ENCODE results near the gene KAT2A.

The KAT2A gene

GRCh38 chr17:42094375-42095069 lies 26.6 kb downstream of the KAT2A start:
- no peak for DNase-seq (ENCODE audit: low read depth in 2 of 2)

- no peak for DNase-seq (ENCODE audit: low read depth in 2 of 2)
These were observed 28.2 kb downstream of the KAT2A start for GRCh38 chr17:42092939-42093338.

- DNase-seq (ENCODE audit: low read depth in 2 of 2): no peak
These were observed 30.0 kb downstream of the KAT2A start for GRCh38 chr17:42090964-42091790.

- no peak for DNase-seq (ENCODE audit: low read depth in 2 of 2)
These were observed 32.4 kb downstream of the KAT2A start for GRCh38 chr17:42088736-42089135.

GRCh38 chr17:42087736-42088705 lies 33.1 kb downstream of the KAT2A start:
- no peak for DNase-seq (ENCODE audit: low read depth in 2 of 2)

GRCh38 chr17:42087042-42087701 lies 34.0 kb downstream of the KAT2A start:
- DNase-seq (ENCODE audit: low read depth in 2 of 2): no peak

- DNase-seq (ENCODE audit: low read depth in 2 of 2): no peak
These were observed 39.5 kb downstream of the KAT2A start for GRCh38 chr17:42081516-42082129.

- DNase-seq (ENCODE audit: low read depth in 2 of 2): no peak
These were observed 41.6 kb downstream of the KAT2A start for GRCh38 chr17:42079541-42079940.

GRCh38 chr17:42078396-42079043 lies 42.6 kb downstream of the KAT2A start:
- DNase-seq (ENCODE audit: low read depth in 2 of 2): no peak

GRCh38 chr17:42077755-42078154 lies 43.4 kb downstream of the KAT2A start:
- no peak for DNase-seq (ENCODE audit: low read depth in 2 of 2)

GRCh38 chr17:42076797-42077559 lies 44.2 kb downstream of the KAT2A start:
- no peak for DNase-seq (ENCODE audit: low read depth in 2 of 2)

- no peak for DNase-seq (ENCODE audit: low read depth in 2 of 2)
These were observed 45.4 kb downstream of the KAT2A start for GRCh38 chr17:42075789-42076188.

- no peak for DNase-seq (ENCODE audit: low read depth in 2 of 2)
These were observed 48.6 kb downstream of the KAT2A start for GRCh38 chr17:42072323-42073187.

GRCh38 chr17:42071810-42072209 lies 49.4 kb downstream of the KAT2A start:
- DNase-seq (ENCODE audit: low read depth in 2 of 2): no peak

GRCh38 chr17:42068979-42069378 lies 52.2 kb downstream of the KAT2A start:
- no peak for DNase-seq (ENCODE audit: low read depth in 2 of 2)

GRCh38 chr17:42067371-42068091 lies 53.6 kb downstream of the KAT2A start:
- DNase-seq (ENCODE audit: low read depth in 2 of 2): no peak

- DNase-seq (ENCODE audit: low read depth in 2 of 2): no peak
These were observed 56.0 kb downstream of the KAT2A start for GRCh38 chr17:42065201-42065600.
